DND-41 (cell line): ENCODE measurements around the gene OSBPL1A.

ENCODE experiments used
- ATAC-seq: fragments of 200-7000 bp; cut with Tn5 transposase; 3 replicates; pipeline ENCODE4 v1.9.1; 2021; ENCODE audit warnings: low read depth; ENCODE audit not compliant: insufficient read depth
- DNase-seq: peaks from one replicate; pipeline ENCODE4 v3.0.0-alpha.2; 2020
- H2AFZ ChIP-seq: 2 replicates; pipeline ENCODE4 v1.6.0; 2012; ENCODE audit warnings: low read depth, low read length
- H3K27ac ChIP-seq: 2 replicates; pipeline ENCODE4 v1.5.1; 2012; ENCODE audit warnings: low read length, inconsistent platforms
- H3K27me3 ChIP-seq: fragments of 200-600 bp; sonication (generic); 2 replicates; pipeline ENCODE4 v1.6.0; 2012; ENCODE audit warnings: low read length, mild to moderate bottlenecking, inconsistent platforms; ENCODE audit not compliant: insufficient read depth, poor library complexity
- H3K36me3 ChIP-seq: 2 replicates; pipeline ENCODE4 v1.5.1; 2012; ENCODE audit warnings: low read length, inconsistent platforms; ENCODE audit not compliant: insufficient read depth
- H3K4me1 ChIP-seq: 2 replicates; pipeline ENCODE4 v1.5.1; 2012; ENCODE audit warnings: mild to moderate bottlenecking, low read length; ENCODE audit not compliant: insufficient read depth
- H3K4me2 ChIP-seq: 2 replicates; pipeline ENCODE4 v1.6.0; 2012; ENCODE audit warnings: mild to moderate bottlenecking, moderate library complexity, low read length, inconsistent platforms; ENCODE audit not compliant: insufficient read depth
- H3K4me3 ChIP-seq, 2 experiments: fragments of 200-600 bp in 1 of 2; shearing (Covaris generic) in 1 of 2; 2 replicates each; pipeline ENCODE4 v1.5.1; 2012 to 2016; ENCODE audit warnings: inconsistent platforms in 2 of 2, low read length in 2 of 2, mild to moderate bottlenecking in 2 of 2, low read depth in 1 of 2, moderate library complexity in 1 of 2
- H3K79me2 ChIP-seq: 2 replicates; pipeline ENCODE4 v1.6.0; 2012; ENCODE audit warnings: low read length, inconsistent platforms; ENCODE audit not compliant: insufficient read depth
- H3K9ac ChIP-seq: 2 replicates; pipeline ENCODE4 v1.6.0; 2012; ENCODE audit warnings: low read depth, mild to moderate bottlenecking, inconsistent platforms, low read length, moderate library complexity
- H3K9me3 ChIP-seq: 2 replicates; pipeline ENCODE4 v1.5.1; 2012; ENCODE audit warnings: low read length, moderate library complexity, mild to moderate bottlenecking, inconsistent platforms; ENCODE audit not compliant: insufficient read depth, severe bottlenecking
- H4K20me1 ChIP-seq: 2 replicates; pipeline ENCODE4 v1.6.0; 2012; ENCODE audit warnings: low read length; ENCODE audit not compliant: insufficient read depth
- EZH2 ChIP-seq: IDR thresholded peaks from 3 replicates; pipeline ENCODE4 v1.6.1; 2012; ENCODE audit warnings: borderline replicate concordance, low read depth, mild to moderate bottlenecking, moderate library complexity, low read length, inconsistent platforms; ENCODE audit not compliant: severe bottlenecking
- TF ChIP-seq, protein P1 (sequence below): IDR thresholded peaks from 2 replicates; pipeline ENCODE4 v1.5.1; 2012; ENCODE audit warnings: borderline replicate concordance, low read length, moderate library complexity, mild to moderate bottlenecking; ENCODE audit not compliant: poor library complexity, severe bottlenecking; ENCODE audit errors: extremely low read depth

The OSBPL1A gene

DNA sequence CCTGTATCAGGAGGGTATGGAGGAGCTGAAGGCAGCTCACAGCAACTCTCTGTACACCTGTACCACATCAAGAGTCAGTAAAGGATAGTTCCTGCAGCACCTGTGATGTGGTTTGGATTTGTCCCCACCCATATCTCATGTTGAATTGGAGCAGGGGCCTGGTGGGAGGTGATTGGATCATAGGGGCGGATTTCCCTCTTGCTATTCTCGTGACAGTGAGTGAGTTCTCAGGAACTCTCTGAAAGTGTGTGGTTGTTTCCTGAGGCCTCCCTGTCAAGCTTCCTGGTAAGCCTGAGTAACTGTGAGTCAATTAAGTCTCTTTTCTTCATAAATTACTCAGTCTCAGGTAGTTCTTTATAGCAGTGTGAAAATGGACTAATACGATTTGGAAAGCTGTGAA is 28.9 kb downstream of the OSBPL1A start:
- no peak overlapping the region for H2AFZ ChIP-seq
- no peak overlapping the region for H3K4me3 ChIP-seq
- no peaks in the 10 kb centered on the region for H3K27me3 ChIP-seq
- H3K9ac ChIP-seq = no peak overlapping the region
- ATAC-seq (0 out of 3 replicates have a peak, but pooled peaks have one; percentile 27), DNase-seq (no peak)
- no peak overlapping the region for H3K27ac ChIP-seq
- no peaks in the 10 kb centered on the region for H4K20me1 ChIP-seq
- H3K9me3 ChIP-seq = no peaks in the 10 kb centered on the region
- H3K4me1 ChIP-seq = no peaks in the 10 kb centered on the region
- TF ChIP-seq, protein P1, sequence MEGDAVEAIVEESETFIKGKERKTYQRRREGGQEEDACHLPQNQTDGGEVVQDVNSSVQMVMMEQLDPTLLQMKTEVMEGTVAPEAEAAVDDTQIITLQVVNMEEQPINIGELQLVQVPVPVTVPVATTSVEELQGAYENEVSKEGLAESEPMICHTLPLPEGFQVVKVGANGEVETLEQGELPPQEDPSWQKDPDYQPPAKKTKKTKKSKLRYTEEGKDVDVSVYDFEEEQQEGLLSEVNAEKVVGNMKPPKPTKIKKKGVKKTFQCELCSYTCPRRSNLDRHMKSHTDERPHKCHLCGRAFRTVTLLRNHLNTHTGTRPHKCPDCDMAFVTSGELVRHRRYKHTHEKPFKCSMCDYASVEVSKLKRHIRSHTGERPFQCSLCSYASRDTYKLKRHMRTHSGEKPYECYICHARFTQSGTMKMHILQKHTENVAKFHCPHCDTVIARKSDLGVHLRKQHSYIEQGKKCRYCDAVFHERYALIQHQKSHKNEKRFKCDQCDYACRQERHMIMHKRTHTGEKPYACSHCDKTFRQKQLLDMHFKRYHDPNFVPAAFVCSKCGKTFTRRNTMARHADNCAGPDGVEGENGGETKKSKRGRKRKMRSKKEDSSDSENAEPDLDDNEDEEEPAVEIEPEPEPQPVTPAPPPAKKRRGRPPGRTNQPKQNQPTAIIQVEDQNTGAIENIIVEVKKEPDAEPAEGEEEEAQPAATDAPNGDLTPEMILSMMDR = no peak
- no peak for TF ChIP-seq EZH2
- H3K4me2 ChIP-seq = no peak overlapping the region
- no peaks in the 10 kb centered on the region for H3K36me3 ChIP-seq
- no peaks in the 10 kb centered on the region for H3K79me2 ChIP-seq

- no peak overlapping the region for H2AFZ ChIP-seq
- H3K4me1 ChIP-seq = no peaks in the 10 kb centered on the region
- H3K9me3 ChIP-seq = no peaks in the 10 kb centered on the region
- H3K27me3 ChIP-seq = peaks cover 10% of the 10 kb centered on the region
- no peak overlapping the region for H3K4me3 ChIP-seq
- no peaks in the 10 kb centered on the region for H3K79me2 ChIP-seq
- TF ChIP-seq, protein P1 = no peak
- no peak for TF ChIP-seq EZH2
- H3K27ac ChIP-seq = no peak overlapping the region
- H4K20me1 ChIP-seq = no peaks in the 10 kb centered on the region
- no peak for ATAC-seq
- no peak overlapping the region for H3K9ac ChIP-seq
- H3K36me3 ChIP-seq = no peaks in the 10 kb centered on the region
- DNase-seq = no peak
- no peak overlapping the region for H3K4me2 ChIP-seq
Measured at GRCh38 chr18:24366328-24366727, 31.3 kb downstream of the OSBPL1A start.

DNA sequence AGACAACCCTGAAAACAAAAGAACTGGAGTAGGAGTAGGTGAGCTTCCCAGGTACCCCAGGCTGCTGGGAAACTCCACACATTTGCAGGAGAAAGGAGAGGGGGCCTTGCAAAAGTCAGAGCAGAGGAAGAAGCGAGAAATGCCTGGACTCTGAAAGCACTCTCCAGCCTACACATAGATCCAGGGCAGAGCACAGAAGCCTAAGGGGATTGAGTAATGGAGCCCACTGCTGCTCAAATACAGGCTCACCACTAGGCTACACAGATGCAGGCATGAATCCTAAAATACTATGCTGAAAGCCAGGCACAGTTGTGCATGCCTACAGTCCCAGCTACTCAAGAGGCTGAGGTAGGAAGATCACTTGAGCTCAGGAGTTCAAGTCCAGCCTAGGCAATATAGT is 33.4 kb downstream of the OSBPL1A start:
- TF ChIP-seq, protein P1 = no peak
- TF ChIP-seq EZH2 = no peak
- peaks cover 10% of the 10 kb centered on the region for H3K27me3 ChIP-seq
- H3K4me1 ChIP-seq = no peaks in the 10 kb centered on the region
- no peaks in the 10 kb centered on the region for H3K36me3 ChIP-seq
- DNase-seq = no peak
- no peaks in the 10 kb centered on the region for H3K79me2 ChIP-seq
- no peak overlapping the region for H3K4me3 ChIP-seq
- H4K20me1 ChIP-seq = no peaks in the 10 kb centered on the region
- H3K4me2 ChIP-seq = no peak overlapping the region
- no peak overlapping the region for H3K27ac ChIP-seq
- ATAC-seq = no peak
- no peak overlapping the region for H3K9ac ChIP-seq
- no peak overlapping the region for H2AFZ ChIP-seq
- no peaks in the 10 kb centered on the region for H3K9me3 ChIP-seq

DNA sequence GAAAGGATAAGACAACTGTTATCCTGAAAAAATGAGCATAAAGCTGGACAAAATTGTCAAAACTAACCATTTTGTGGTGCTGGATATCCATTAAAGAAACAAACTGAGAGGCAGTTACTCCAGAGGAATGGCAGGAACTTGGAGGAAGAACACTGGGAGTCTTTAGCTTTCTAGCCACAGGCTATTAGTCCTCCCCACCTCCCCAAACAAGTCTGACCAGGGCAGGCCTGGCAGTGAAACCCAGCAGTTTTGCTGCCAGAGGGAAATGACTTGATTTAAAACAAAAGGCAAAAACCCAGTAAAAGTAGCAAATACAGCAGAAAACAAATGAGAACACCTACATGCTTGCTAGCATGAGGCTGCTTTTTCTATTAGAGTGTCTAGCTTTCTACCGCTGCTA is 34.9 kb downstream of the OSBPL1A start:
- Histone ChIP-seq H3K79me2 (no peaks in the 10 kb centered on the region), H3K36me3 (no peaks in the 10 kb centered on the region), H3K9me3 (no peaks in the 10 kb centered on the region), H3K4me2 (no peak overlapping the region), H3K27me3 (peaks cover 10% of the 10 kb centered on the region), H3K4me3 (no peak overlapping the region), H3K4me1 (no peaks in the 10 kb centered on the region), H2AFZ (no peak overlapping the region), H4K20me1 (no peaks in the 10 kb centered on the region), H3K27ac (no peak overlapping the region), H3K9ac (no peak overlapping the region)
- TF ChIP-seq, protein P1 = no peak
- no peak for TF ChIP-seq EZH2
- no peak for ATAC-seq
- DNase-seq = no peak
